ENCODE data around the gene SF3B2. TPM values are rescaled to one million over a fixed set of nuclear protein-coding genes. Genes with fewer than 3 reads are reported as not detected.

Gene SF3B2
- total RNA-seq, 4 donors from 2014 or later: 148 to 216 (median 156) TPM

GRCh38 chr11:66026017-66026529 lies 26.1 kb upstream of the SF3B2 start, which contains the start of gene CATSPER1:
Gene CATSPER1, minus strand, starts transcription at chr11:66026479. Its CDS starts 100 bp downstream, at chr11:66026379.
- Histone ChIP-seq H3K27ac (no peak within 1 kb of the TSS), H3K4me1 (peaks cover 0 to 12% (median 1%) of the 10 kb centered on the region in 4 donors), H3K36me3 (no peaks in the 10 kb centered on the region), H3K9me3 (no peaks in the 10 kb centered on the region), H3K4me3 (no peak within 1 kb of the TSS), H3K27me3 (no peaks in the 10 kb centered on the region)
- TF ChIP-seq POLR2A (IDR thresholded peaks at IDR 0.05): no peak
- TF ChIP-seq EP300 (IDR thresholded peaks at IDR 0.05): no peak
- no peak for TF ChIP-seq CTCF (IDR thresholded peaks at IDR 0.05)
- DNase-seq (ENCODE audit: low spot score in 2 of 2): no peak
- 91 to 92% methylated on average over 18 of the region's 18 CpGs for WGBS, 2 donors

GRCh38 chr11:66032957-66033735 lies 19.0 kb upstream of the SF3B2 start:
- Histone ChIP-seq H3K9me3 (no peaks in the 10 kb centered on the region), H3K4me3 (no peak overlapping the region), H3K27me3 (no peaks in the 10 kb centered on the region), H3K36me3 (no peaks in the 10 kb centered on the region), H3K27ac (no peak overlapping the region), H3K4me1 (no peaks in the 10 kb centered on the region)
- DNase-seq (ENCODE audit: low spot score in 2 of 2): no peak
- 80% methylated on average over 8 of the region's 8 CpGs for WGBS, 2 donors
- TF ChIP-seq POLR2A (IDR thresholded peaks at IDR 0.05) (no peak), EP300 (IDR thresholded peaks at IDR 0.05) (no peak), CTCF (IDR thresholded peaks at IDR 0.05) (no peak)

- no peaks in the 10 kb centered on the region for H3K36me3 ChIP-seq
- no peaks in the 10 kb centered on the region for H3K4me1 ChIP-seq
- TF ChIP-seq CTCF (IDR thresholded peaks at IDR 0.05) (no peak), POLR2A (IDR thresholded peaks at IDR 0.05) (no peak), EP300 (IDR thresholded peaks at IDR 0.05) (no peak)
- H3K27ac ChIP-seq: no peak overlapping the region
- DNase-seq (ENCODE audit: low spot score in 2 of 2): no peak
- no peak overlapping the region for H3K4me3 ChIP-seq
- H3K9me3 ChIP-seq: no peaks in the 10 kb centered on the region
- whole genome bisulfite sequencing, 2 donors: 65 to 71% methylated on average over 9 of the region's 9 CpGs
- no peaks in the 10 kb centered on the region for H3K27me3 ChIP-seq
These were observed 16.4 kb upstream of the SF3B2 start for GRCh38 chr11:66035653-66036333.

GRCh38 chr11:66036334-66036710 lies 15.8 kb upstream of the SF3B2 start:
- 75 to 80% methylated on average over 5 of the region's 5 CpGs for WGBS, 2 donors
- H3K9me3 ChIP-seq: no peaks in the 10 kb centered on the region
- H3K27ac ChIP-seq: no peak overlapping the region
- DNase-seq (ENCODE audit: low spot score in 2 of 2): no peak
- no peaks in the 10 kb centered on the region for H3K27me3 ChIP-seq
- H3K4me1 ChIP-seq: no peaks in the 10 kb centered on the region
- no peaks in the 10 kb centered on the region for H3K36me3 ChIP-seq
- no peak for TF ChIP-seq CTCF (IDR thresholded peaks at IDR 0.05)
- no peak for TF ChIP-seq POLR2A (IDR thresholded peaks at IDR 0.05)
- TF ChIP-seq EP300 (IDR thresholded peaks at IDR 0.05): no peak
- H3K4me3 ChIP-seq: no peak overlapping the region

GRCh38 chr11:66037327-66037726 lies 14.8 kb upstream of the SF3B2 start:
- Histone ChIP-seq H3K9me3 (no peaks in the 10 kb centered on the region), H3K27me3 (no peaks in the 10 kb centered on the region), H3K4me1 (no peaks in the 10 kb centered on the region), H3K36me3 (no peaks in the 10 kb centered on the region), H3K27ac (no peak overlapping the region), H3K4me3 (no peak overlapping the region)
- TF ChIP-seq CTCF (IDR thresholded peaks at IDR 0.05) (no peak), EP300 (IDR thresholded peaks at IDR 0.05) (no peak), POLR2A (IDR thresholded peaks at IDR 0.05) (no peak)
- 82 to 91% methylated on average over 3 of the region's 3 CpGs for WGBS, 2 donors
- no peak for DNase-seq (ENCODE audit: low spot score in 2 of 2)

Data from tibial nerve (tissue), 4 donors.